OCI-LY7 (cell line): ENCODE measurements around the gene DOK3. TPM values are rescaled to one million over a fixed set of nuclear protein-coding genes. Genes with fewer than 3 reads are reported as not detected.

Source experiments
- BruUV-seq: library from RNA; stranded (reverse); fragments of 400-500 nt; replicated peaks from 2 replicates; lab custom pipeline; 2021; lab: Mats Ljungman, UMichigan
- CTCF ChIA-PET: fragments of 300-600 bp; sonication (Branson Sonifier 250); formaldehyde crosslinking; loops from one replicate; lab custom pipeline; 2022; ENCODE audit warnings: antibody characterized with exemption; ENCODE audit not compliant: unreplicated experiment; lab: Charles Lee
- POLR2A ChIA-PET: fragments of 300-600 bp; sonication (Branson Sonifier 250); formaldehyde crosslinking; loops from one replicate; lab custom pipeline; 2022; ENCODE audit warnings: antibody characterized with exemption; lab: Charles Lee
- DNase-seq: peaks from one replicate; pipeline ENCODE4 v3.0.0-alpha.2; 2015; ENCODE audit warnings: low spot score
- H2AFZ ChIP-seq: fragments of 200-600 bp; sonication (generic), shearing (Covaris generic); 2 replicates; pipeline ENCODE4 v1.6.1; 2014; ENCODE audit warnings: mild to moderate bottlenecking, antibody characterized with exemption, low read length, moderate library complexity
- H3K27ac ChIP-seq: fragments of 200-600 bp; sonication (generic); 2 replicates; pipeline ENCODE4 v1.5.1; 2014; ENCODE audit warnings: mixed run types, low read depth, mild to moderate bottlenecking, moderate library complexity, low read length, inconsistent platforms; ENCODE audit not compliant: poor library complexity, severe bottlenecking
- H3K36me3 ChIP-seq: fragments of 200-600 bp; sonication (generic); 2 replicates; pipeline ENCODE4 v1.6.1; 2014; ENCODE audit warnings: mild to moderate bottlenecking, antibody characterized with exemption, low read length, moderate library complexity, mixed read lengths; ENCODE audit not compliant: insufficient read depth
- H3K4me1 ChIP-seq: fragments of 200-600 bp; sonication (generic); 2 replicates; pipeline ENCODE4 v1.5.1; 2014; ENCODE audit warnings: mild to moderate bottlenecking, low read length; ENCODE audit not compliant: insufficient read depth, poor library complexity, severe bottlenecking
- H3K4me2 ChIP-seq: fragments of 200-600 bp; sonication (generic); 2 replicates; pipeline ENCODE4 v1.6.1; 2014; ENCODE audit warnings: mild to moderate bottlenecking, low read length
- H3K4me3 ChIP-seq: fragments of 200-600 bp; sonication (generic); 2 replicates; pipeline ENCODE4 v1.5.1; 2014; ENCODE audit warnings: mild to moderate bottlenecking, low read depth, low read length; ENCODE audit not compliant: poor library complexity, severe bottlenecking
- H3K79me2 ChIP-seq: fragments of 200-600 bp; sonication (generic); 2 replicates; pipeline ENCODE4 v1.6.1; 2016; ENCODE audit warnings: low read depth, mild to moderate bottlenecking, low read length, moderate library complexity, mixed read lengths; ENCODE audit not compliant: insufficient read depth
- H3K9me2 ChIP-seq: fragments of 200-600 bp; sonication (generic); 2 replicates; pipeline ENCODE4 v1.6.1; 2016; ENCODE audit warnings: mild to moderate bottlenecking, low read length, mixed read lengths; ENCODE audit not compliant: insufficient read depth
- H3K9me3 ChIP-seq: fragments of 200-600 bp; sonication (generic); 2 replicates; pipeline ENCODE4 v1.6.1; 2014; ENCODE audit warnings: mild to moderate bottlenecking, mixed run types, low read length, mixed read lengths
- H4K20me1 ChIP-seq: fragments of 200-600 bp; sonication (generic); 2 replicates; pipeline ENCODE4 v1.6.1; 2014; ENCODE audit warnings: mild to moderate bottlenecking, antibody characterized with exemption, low read length, moderate library complexity, mixed read lengths; ENCODE audit not compliant: insufficient read depth
- EZH2phosphoT487 ChIP-seq: fragments of 200-600 bp; sonication (generic); IDR thresholded peaks from 2 replicates; pipeline ENCODE4 v1.6.1; 2018; ENCODE audit warnings: low read depth, borderline replicate concordance, mild to moderate bottlenecking, mixed run types, antibody characterized with exemption, low read length, moderate library complexity, mixed read lengths
- intact Hi-C: fragments of 100-400 bp; cut with micrococcal nuclease; formaldehyde crosslinking; loops from one replicate; pipeline ENCODE4 v1.10.0; 2022; ENCODE audit not compliant: unreplicated experiment
- total RNA-seq, 2 experiments: library from RNA; depleted of rRNA in 1 of 2; stranded (reverse); fragments of >200 nt in 1 of 2; shearing (Covaris generic) in 1 of 2; gene quantifications; 2 replicates each; pipeline ENCODE4 v1.2.3, GENCODE V29; 2014 to 2022
- TF ChIP-seq, protein P1 (sequence below): fragments of 200-600 bp; sonication (generic); conservative IDR thresholded peaks from 2 replicates; pipeline ENCODE4 v1.5.1; 2014; ENCODE audit warnings: mild to moderate bottlenecking, antibody characterized with exemption, low read length, moderate library complexity, mixed read lengths

Gene DOK3
- total RNA-seq, 2 experiments from 2014 or later: 186 to 260 TPM

DNA sequence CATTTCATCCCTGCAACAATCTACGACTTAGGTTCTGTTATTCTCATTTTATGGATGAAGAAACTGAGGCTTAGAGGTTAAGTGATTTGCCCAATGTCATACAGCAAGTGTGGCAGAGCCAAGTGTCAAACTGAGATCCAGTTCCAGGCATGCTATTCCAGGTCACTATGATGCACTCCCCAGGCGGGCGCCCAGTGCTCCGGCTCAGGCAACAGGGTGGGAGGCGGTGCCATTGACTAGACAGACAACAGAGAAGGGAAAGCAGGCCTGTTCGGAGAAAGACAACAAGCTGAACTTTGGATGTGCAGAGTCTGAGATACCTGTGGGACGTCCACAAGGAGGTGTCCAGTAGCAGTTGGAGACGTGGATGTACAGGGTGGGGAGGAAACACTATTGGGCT is 18.0 kb upstream of the DOK3 start:
- no TSS peak for BruUV-seq
- H3K9me3 ChIP-seq: no peaks in the 10 kb centered on the region
- no peaks in the 10 kb centered on the region for H4K20me1 ChIP-seq
- H3K9me2 ChIP-seq: no peaks in the 10 kb centered on the region
- POLR2A ChIA-PET: no interaction called here
- TF ChIP-seq EZH2phosphoT487: no peak
- TF ChIP-seq, protein P1, sequence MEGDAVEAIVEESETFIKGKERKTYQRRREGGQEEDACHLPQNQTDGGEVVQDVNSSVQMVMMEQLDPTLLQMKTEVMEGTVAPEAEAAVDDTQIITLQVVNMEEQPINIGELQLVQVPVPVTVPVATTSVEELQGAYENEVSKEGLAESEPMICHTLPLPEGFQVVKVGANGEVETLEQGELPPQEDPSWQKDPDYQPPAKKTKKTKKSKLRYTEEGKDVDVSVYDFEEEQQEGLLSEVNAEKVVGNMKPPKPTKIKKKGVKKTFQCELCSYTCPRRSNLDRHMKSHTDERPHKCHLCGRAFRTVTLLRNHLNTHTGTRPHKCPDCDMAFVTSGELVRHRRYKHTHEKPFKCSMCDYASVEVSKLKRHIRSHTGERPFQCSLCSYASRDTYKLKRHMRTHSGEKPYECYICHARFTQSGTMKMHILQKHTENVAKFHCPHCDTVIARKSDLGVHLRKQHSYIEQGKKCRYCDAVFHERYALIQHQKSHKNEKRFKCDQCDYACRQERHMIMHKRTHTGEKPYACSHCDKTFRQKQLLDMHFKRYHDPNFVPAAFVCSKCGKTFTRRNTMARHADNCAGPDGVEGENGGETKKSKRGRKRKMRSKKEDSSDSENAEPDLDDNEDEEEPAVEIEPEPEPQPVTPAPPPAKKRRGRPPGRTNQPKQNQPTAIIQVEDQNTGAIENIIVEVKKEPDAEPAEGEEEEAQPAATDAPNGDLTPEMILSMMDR: no peak
- CTCF ChIA-PET: interaction anchor here (0.6 kb wide), 1 partner anchor 222 kb away, joined by 3 read pairs; no protein-coding TSS in a partner anchor
- H2AFZ ChIP-seq: no peak overlapping the region
- H3K4me3 ChIP-seq: no peak overlapping the region
- H3K4me1 ChIP-seq: no peaks in the 10 kb centered on the region
- H3K79me2 ChIP-seq: no peaks in the 10 kb centered on the region
- intact Hi-C loops: no loop called here
- H3K4me2 ChIP-seq: no peak overlapping the region
- H3K27ac ChIP-seq: no peak overlapping the region
- H3K36me3 ChIP-seq: peaks cover 85% of the 10 kb centered on the region
- no peak for DNase-seq

DNA sequence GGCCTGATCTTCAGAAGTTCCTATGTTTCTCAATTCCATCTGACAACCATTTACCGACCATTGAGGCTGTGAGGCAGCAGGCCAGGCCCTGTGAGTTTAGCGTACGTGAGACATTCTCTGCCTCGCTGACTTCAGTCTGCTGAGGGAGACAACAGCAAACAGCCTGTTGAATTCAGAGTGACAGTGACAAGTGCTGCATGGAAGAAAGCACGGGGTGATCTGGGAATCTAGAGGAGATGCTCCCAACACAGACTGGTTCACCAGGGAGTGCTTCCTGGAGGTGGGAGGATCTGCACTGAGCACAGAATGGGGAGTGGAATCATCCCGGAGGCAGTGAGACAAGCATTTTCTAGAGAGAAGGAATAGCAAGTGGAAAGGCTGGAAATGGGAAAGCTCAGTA is 17.2 kb upstream of the DOK3 start:
- intact Hi-C loops: no loop called here
- H3K4me3 ChIP-seq: no peak overlapping the region
- no peaks in the 10 kb centered on the region for H3K4me1 ChIP-seq
- no peak overlapping the region for H3K4me2 ChIP-seq
- H3K36me3 ChIP-seq: peaks cover 82% of the 10 kb centered on the region
- H3K27ac ChIP-seq: no peak overlapping the region
- POLR2A ChIA-PET: no interaction called here
- H3K9me3 ChIP-seq: no peaks in the 10 kb centered on the region
- no peaks in the 10 kb centered on the region for H3K9me2 ChIP-seq
- H4K20me1 ChIP-seq: no peaks in the 10 kb centered on the region
- TF ChIP-seq EZH2phosphoT487: no peak
- TF ChIP-seq, protein P1: no peak
- no peaks in the 10 kb centered on the region for H3K79me2 ChIP-seq
- CTCF ChIA-PET: no interaction called here
- no TSS peak for BruUV-seq
- no peak for DNase-seq
- no peak overlapping the region for H2AFZ ChIP-seq

DNA sequence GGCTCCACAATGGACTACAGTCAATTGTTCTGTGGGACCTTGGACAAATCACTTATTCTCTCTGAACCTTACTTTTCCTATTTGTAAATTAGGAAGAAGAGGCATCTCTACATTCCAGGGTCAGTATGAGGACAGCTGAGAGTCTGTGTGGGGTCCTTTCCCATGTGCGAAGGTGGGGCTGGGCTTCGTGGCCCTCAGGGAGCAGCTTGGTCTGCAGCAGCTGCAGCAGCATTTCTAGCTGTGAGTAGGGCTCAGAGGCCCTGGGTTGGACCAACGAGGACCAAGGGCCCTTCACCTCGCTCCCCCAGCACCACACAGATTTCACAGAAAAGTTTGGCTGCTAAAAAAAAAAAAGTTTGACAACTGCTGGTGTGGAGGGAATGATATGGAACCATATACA is 16.6 kb upstream of the DOK3 start:
- no peak overlapping the region for H3K4me3 ChIP-seq
- POLR2A ChIA-PET: no interaction called here
- H3K4me2 ChIP-seq: no peak overlapping the region
- H3K36me3 ChIP-seq: peaks cover 83% of the 10 kb centered on the region
- H4K20me1 ChIP-seq: no peaks in the 10 kb centered on the region
- no peaks in the 10 kb centered on the region for H3K9me3 ChIP-seq
- DNase-seq: no peak
- intact Hi-C loops: no loop called here
- BruUV-seq: no TSS peak
- no peaks in the 10 kb centered on the region for H3K79me2 ChIP-seq
- CTCF ChIA-PET: no interaction called here
- peaks cover 6% of the 10 kb centered on the region for H3K4me1 ChIP-seq
- H3K27ac ChIP-seq: no peak overlapping the region
- H2AFZ ChIP-seq: no peak overlapping the region
- TF ChIP-seq EZH2phosphoT487: no peak
- TF ChIP-seq, protein P1: no peak
- no peaks in the 10 kb centered on the region for H3K9me2 ChIP-seq
